ENCODE results near the gene PCDHA8. TPM values are rescaled to one million over a fixed set of nuclear protein-coding genes. Genes with fewer than 3 reads are reported as not detected.
"Not testable (repeated sequence)": the region's sequence is repeated elsewhere in the genome, so short reads cannot be mapped to it uniquely, and the experiment has no call there.

PCDHA8 gene
- total and polyA plus RNA-seq, 4 donors = 0.14 to 0.37 (median 0.23) TPM; not detected in 1

DNA sequence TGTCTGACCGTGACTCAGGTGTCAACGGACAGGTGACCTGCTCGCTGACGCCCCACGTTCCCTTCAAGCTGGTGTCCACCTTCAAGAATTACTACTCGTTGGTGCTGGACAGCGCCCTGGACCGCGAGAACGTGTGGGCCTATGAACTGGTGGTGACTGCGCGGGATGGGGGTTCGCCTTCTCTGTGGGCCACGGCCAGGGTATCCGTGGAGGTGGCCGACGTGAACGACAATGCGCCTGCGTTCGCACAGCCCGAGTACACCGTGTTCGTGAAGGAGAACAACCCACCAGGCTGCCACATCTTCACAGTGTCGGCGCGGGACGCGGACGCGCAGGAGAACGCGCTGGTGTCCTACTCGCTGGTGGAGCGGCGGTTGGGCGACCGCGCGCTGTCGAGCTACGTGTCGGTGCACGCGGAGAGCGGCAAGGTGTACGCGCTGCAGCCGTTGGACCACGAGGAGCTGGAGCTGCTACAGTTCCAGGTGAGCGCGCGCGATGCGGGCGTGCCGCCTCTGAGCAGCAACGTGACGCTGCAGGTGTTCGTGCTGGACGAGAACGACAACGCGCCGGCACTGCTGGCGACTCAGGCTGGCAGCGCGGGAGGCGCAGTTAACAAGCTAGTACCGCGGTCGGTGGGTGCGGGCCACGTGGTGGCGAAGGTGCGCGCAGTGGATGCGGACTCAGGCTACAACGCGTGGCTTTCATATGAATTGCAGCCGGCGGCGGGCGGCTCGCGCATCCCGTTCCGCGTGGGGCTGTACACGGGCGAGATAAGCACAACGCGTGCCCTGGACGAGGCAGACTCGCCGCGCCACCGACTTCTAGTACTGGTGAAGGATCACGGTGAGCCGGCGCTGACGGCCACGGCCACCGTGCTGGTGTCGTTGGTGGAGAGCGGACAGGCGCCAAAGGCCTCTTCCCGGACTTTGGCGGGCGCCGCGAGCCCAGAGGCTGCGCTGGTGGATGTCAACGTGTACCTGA lies 29.5 kb downstream of the PCDHA8 start:
- H3K4me1 ChIP-seq (ENCODE audit: control insufficient read depth in 5 of 5, insufficient read depth in 5 of 5, low read length in 5 of 5) = peaks cover 0 to 1% (median 0%) of the 10 kb centered on the region in 5 donors
- H3K9ac ChIP-seq (ENCODE audit: insufficient read depth in 1 of 2, low read length in 2 of 2) = no peak overlapping the region
- H3K9me3 ChIP-seq (ENCODE audit: control insufficient read depth in 4 of 4, insufficient read depth in 3 of 4, low read length in 3 of 4) = peaks cover 0 to 29% (median 3%) of the 10 kb centered on the region in 4 donors
- H3K27me3 ChIP-seq (ENCODE audit: control insufficient read depth in 3 of 3, insufficient read depth in 3 of 3, low read length in 2 of 3) = peaks cover 0 to 6% (median 0%) of the 10 kb centered on the region in 3 donors
- H3K4me3 ChIP-seq = no peak overlapping the region
- H3K36me3 ChIP-seq (ENCODE audit: control insufficient read depth in 4 of 4, insufficient read depth in 4 of 4, low read length in 4 of 4) = no peaks in the 10 kb centered on the region
- DNase-seq = no peak
- no peak overlapping the region for H3K27ac ChIP-seq (ENCODE audit: low read depth in 1 of 2, low read length in 1 of 2)
- WGBS, 2 donors = 46 to 52% methylated on average over 112 to 114 of the region's 114 CpGs
- no peak for ATAC-seq (ENCODE audit: insufficient read depth, low FRiP score)
- TF ChIP-seq CTCF (IDR thresholded peaks at IDR 0.05; ENCODE audit: control extremely low read depth, extremely low read depth) = no peak

GRCh38 chr5:140875085-140876065 lies 34.4 kb downstream of the PCDHA8 start, which contains the start of gene PCDHA12:
Gene PCDHA12, plus strand, starts transcription at chr5:140875308. Its CDS starts 165 bp downstream, at chr5:140875473.
- Histone ChIP-seq H3K27ac (ENCODE audit: low read depth in 1 of 2, low read length in 1 of 2) (no peak within 1 kb of the TSS), H3K27me3 (ENCODE audit: control insufficient read depth in 3 of 3, insufficient read depth in 3 of 3, low read length in 2 of 3) (peaks cover 0 to 6% (median 0%) of the 10 kb centered on the region in 3 donors)
- peak; percentile 62 for ATAC-seq (ENCODE audit: insufficient read depth, low FRiP score)

GRCh38 chr5:140876541-140877261 lies 35.7 kb downstream of the PCDHA8 start:
- not testable (repeated sequence) for H3K9ac ChIP-seq (ENCODE audit: insufficient read depth in 1 of 2, low read length in 2 of 2); H3K4me1 ChIP-seq (ENCODE audit: control insufficient read depth in 5 of 5, insufficient read depth in 5 of 5, low read length in 5 of 5); H3K27ac ChIP-seq (ENCODE audit: low read depth in 1 of 2, low read length in 1 of 2); H3K4me3 ChIP-seq; DNase-seq; ATAC-seq (ENCODE audit: insufficient read depth, low FRiP score); H3K27me3 ChIP-seq (ENCODE audit: control insufficient read depth in 3 of 3, insufficient read depth in 3 of 3, low read length in 2 of 3); H3K36me3 ChIP-seq (ENCODE audit: control insufficient read depth in 4 of 4, insufficient read depth in 4 of 4, low read length in 4 of 4)
- H3K9me3 ChIP-seq (ENCODE audit: control insufficient read depth in 4 of 4, insufficient read depth in 3 of 4, low read length in 3 of 4) = peaks cover 2 to 24% (median 2%) of the 10 kb centered on the region in 4 donors
- WGBS, 2 donors = 40 to 49% methylated on average over 80 of the region's 80 CpGs

More at GRCh38 chr5:140875085-140876065, 34.4 kb downstream of the PCDHA8 start, which contains the start of gene PCDHA12:
- TF ChIP-seq CTCF (IDR thresholded peaks at IDR 0.05; ENCODE audit: control extremely low read depth, extremely low read depth) = no peak
- H3K4me3 ChIP-seq = no peak within 1 kb of the TSS
- DNase-seq = no peak
- H3K9ac ChIP-seq (ENCODE audit: insufficient read depth in 1 of 2, low read length in 2 of 2) = no peak within 1 kb of the TSS
- 15 to 17% methylated on average over 45 to 47 of the region's 47 CpGs for WGBS, 2 donors
- peaks cover 0 to 33% (median 2%) of the 10 kb centered on the region in 4 donors for H3K9me3 ChIP-seq (ENCODE audit: control insufficient read depth in 4 of 4, insufficient read depth in 3 of 4, low read length in 3 of 4)
- no peaks in the 10 kb centered on the region for H3K36me3 ChIP-seq (ENCODE audit: control insufficient read depth in 4 of 4, insufficient read depth in 4 of 4, low read length in 4 of 4)
- H3K4me1 ChIP-seq (ENCODE audit: control insufficient read depth in 5 of 5, insufficient read depth in 5 of 5, low read length in 5 of 5) = peaks cover 0 to 2% (median 0%) of the 10 kb centered on the region in 5 donors

Measured in lung (tissue), 12 donors.